ENCODE data around the gene IL4. TPM values are rescaled to one million over a fixed set of nuclear protein-coding genes. Genes with fewer than 3 reads are reported as not detected.
A peak's percentile ranks its signal among the peaks of the same experiment; 100 is the strongest.
"Not testable (repeated sequence)": the region's sequence is repeated elsewhere in the genome, so short reads cannot be mapped to it uniquely, and the experiment has no call there.

Gene IL4
- total RNA-seq, 1 experiment from 2014 or later = not detected

DNA sequence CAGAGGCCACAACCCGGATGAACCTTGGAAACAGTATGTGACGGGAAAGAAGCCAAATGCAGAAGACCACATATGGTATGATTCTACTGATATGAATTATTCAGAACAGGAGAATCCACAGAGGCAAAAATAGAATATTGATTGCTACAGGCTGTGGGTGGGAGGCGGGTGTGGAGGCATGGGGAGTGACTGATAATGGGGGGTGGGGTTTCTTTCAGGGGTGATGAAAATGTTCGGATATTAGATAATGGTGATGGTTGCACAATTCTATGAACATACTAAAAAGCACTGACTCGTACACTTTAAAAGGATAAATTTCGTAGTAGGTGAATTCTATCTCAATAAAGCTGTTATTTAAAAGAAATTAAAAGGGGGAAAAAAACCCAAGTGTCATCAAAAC is 10.7 kb downstream of the IL4 start:
- in situ Hi-C loops (cut with HindIII; ENCODE audit: low pct_unique_long_range_greater_than_20kb, low sequenced_read_pairs) = no loop called here

DNA sequence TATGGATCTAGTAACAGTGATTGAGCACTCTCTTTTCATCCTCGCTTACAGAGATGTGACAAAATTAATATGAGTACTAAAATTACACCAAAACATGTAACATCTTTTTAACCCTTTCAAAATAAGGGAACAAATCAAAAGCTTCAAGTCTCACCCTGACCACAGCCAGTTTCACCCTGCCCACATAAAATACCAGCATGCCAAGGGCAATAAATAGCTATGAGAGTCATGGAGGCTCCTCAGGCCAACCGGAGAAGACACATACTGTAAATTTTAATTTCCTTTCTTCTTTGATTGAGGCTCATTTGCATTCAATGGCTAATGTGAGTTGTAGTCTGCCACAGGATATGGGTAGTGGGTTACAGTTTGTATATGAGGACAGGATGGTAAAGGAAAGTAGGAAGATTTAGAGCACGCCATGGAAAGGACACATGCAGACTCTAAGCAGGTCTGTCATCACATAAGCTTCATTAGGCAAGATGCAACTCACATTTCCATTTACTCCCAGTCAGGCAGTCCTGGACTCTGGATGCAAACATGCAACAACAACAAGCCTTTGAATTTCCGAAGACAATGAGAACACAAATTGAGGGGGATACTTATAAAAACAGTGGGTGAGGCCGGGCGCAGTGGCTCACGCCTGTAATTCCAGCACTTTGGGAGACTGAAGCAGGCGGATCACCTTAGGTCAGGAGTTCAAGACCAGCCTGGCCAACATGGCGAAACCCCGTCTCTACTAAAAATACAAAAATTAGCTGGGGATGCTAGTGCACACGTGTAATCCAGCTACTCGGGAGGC is 11.3 kb downstream of the IL4 start:
- no peak for DNase-seq (ENCODE audit: low read depth)
- in situ Hi-C loops (cut with HindIII; ENCODE audit: low pct_unique_long_range_greater_than_20kb, low sequenced_read_pairs) = no loop called here

More for the DNA sequence above, 10.7 kb downstream of the IL4 start:
- no peak for DNase-seq (ENCODE audit: low read depth)

DNA sequence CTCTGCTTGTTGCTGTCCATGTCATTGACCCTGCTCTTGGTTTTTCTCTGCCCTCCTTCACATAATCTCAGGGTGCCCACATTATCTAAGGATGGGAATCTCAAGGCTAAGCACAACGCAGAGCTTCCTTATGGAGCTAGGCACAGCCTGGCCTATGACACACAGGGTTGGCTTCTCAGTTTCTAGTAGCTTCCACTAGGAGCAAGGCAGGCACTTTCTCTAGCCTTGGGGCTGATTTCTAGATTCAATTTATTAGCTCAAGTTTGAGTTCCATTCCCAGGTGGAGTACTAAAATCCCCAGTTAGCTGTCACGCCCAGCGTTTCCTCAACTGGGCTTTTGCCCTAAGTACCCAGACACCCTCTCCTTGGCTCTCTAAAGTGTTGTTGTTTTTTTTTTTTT is 12.4 kb downstream of the IL4 start:
- in situ Hi-C loops (cut with HindIII; ENCODE audit: low pct_unique_long_range_greater_than_20kb, low sequenced_read_pairs) = no loop called here
- no peak for DNase-seq (ENCODE audit: low read depth)

DNA sequence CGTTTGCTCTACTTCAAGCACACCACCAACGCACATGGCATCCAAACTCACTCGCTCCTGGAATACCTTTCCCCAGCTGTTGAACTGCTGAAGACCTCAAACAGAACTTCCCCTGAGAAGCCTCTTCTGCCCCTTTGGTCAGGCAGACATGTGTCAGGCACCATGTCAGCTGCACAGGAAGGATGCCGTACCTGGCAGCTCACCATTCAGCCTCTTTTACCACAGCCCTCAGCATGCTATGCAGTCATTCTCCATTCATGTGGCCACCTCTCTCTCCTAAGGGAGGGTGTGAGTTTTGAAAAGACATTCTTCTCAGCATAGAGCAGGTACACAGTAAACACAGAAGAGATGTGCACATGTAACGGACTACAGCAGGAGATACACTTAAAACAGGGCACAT is 14.2 kb downstream of the IL4 start:
- DNase-seq (ENCODE audit: low read depth) = no peak
- in situ Hi-C loops (cut with HindIII; ENCODE audit: low pct_unique_long_range_greater_than_20kb, low sequenced_read_pairs) = no loop called here

DNA sequence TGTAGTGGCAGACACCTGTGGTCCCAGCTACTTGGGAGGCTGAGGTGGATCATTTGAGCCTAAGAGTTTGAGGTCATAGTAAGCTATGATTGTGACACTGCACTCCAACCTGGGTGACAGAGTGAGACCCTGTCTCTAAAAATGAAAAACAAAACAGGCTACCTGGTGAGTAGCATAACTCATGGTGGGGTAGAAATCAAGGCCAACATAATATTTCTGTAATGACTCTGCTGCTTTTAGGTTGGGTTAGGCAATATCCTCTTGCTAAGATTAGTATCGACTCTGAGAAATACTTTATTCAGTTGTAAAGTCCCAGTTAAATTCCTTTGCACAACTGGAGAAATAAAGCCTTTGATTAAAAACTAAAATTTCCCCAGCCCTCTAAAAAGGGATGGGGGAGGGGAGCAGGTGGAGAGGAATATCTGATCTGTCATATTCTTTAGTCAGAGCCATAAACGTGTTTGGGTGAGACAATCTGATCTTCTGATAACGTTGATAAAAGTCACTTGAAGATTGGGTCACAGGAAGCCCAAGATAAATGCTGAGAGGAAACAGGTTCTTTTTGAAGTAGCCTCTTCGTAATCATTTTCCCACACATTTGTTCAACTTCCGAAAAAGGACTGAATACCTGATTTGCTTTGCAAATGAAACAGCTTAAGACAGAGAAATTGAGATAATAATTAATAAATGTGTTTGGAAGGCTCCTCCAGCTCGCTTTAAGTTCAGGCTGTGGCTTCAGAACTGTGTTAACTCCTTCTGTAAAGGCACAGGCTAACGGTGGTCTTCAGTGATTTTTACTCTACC is 14.9 kb downstream of the IL4 start:
- no peak for DNase-seq (ENCODE audit: low read depth)
- in situ Hi-C loops (cut with HindIII; ENCODE audit: low pct_unique_long_range_greater_than_20kb, low sequenced_read_pairs) = no loop called here

DNA sequence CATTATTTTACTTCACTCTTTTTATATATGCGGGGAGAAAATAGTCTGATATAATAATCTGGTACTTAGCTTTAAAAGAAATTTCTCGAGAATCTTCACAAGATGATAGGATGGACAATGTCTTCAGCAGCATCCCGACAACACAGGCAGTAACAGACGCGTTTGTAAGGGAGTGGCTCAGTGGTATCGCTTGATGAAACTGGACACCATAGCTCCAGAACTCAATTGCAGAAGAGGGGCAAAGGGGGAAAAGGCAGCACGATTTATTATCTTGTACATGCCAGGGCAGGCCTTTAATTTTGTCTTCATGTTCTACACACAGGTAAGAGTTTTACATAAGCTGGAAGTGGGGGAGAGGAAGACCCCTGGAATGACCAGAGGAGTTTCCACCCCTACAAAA is 15.7 kb downstream of the IL4 start:
- DNase-seq (ENCODE audit: low read depth) = no peak
- in situ Hi-C loops (cut with HindIII; ENCODE audit: low pct_unique_long_range_greater_than_20kb, low sequenced_read_pairs) = no loop called here

DNA sequence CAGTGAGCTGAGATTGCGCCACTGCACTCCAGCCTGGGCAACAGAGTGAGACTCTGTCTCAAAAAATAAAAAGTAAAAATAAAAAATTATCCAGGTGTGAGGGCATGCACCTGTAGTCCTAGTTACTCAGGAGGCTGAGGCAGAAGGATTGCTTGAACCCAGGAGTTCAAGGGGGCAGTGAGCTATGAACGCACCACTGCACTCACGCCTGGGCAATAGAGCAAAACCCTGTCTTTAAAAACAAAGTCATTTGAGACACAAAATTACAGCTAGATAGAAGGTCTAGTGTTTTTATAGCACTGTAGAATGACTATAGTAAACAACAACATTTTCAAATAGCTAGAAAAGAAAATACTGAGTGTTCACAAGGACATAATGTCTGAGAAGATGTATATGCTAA is 16.4 kb downstream of the IL4 start:
- in situ Hi-C loops (cut with HindIII; ENCODE audit: low pct_unique_long_range_greater_than_20kb, low sequenced_read_pairs) = no loop called here
- no peak for DNase-seq (ENCODE audit: low read depth)

DNA sequence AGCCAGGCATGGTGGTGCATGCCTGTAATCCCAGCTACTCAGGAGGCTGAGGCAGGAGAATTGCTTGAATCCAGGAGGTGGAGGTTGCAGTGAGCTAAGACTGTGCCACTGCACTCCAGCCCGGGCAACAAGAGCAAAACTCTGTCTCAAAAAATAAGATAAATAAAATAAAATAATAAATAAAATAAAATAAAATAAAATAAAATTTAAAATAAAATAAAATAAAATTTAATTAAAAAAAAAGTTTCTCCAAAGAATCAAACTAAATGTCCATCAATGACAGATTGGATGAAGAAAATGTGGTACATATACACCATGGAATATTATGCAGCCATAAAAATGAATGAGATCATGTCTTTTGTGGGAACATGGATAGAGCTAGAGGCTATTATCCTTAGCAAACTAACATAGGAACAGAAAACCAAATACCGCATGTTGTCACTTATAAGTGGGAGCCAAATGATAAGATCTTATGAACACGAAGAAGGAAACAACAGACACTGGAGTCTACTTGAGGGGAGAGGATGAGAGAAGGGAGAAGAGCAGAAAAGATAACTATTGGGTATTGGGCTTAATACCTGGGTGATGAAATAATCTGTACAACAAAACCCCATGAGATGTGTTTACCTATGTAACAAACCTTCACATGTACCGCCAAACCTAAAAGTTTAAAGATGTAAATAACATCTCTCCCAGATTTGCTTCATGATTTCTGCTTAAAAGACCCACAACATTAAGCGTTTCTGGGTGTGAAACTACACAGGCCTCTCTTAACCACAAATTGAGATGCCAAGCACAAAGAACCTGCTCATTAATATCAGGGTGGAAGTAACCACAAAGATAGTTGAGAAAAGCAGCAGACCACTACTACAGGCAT is 18.2 kb downstream of the IL4 start:
- DNase-seq (ENCODE audit: low read depth); in situ Hi-C loops (cut with HindIII; ENCODE audit: low pct_unique_long_range_greater_than_20kb, low sequenced_read_pairs): not testable (repeated sequence)

DNA sequence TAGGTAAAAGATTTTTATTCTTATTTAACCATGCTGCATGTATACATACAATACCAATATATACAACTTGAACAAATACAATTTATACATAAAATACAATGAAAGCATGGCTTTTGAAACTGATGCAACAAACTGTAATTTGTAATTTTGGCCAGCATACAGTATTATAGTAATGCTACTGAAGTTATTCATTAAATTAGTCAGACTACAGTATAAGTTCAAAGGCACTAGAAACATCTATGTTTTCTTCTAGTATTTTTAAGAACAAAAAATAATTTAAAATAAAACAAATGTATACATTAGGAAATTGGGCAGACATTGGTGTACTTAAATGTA is 18.8 kb downstream of the IL4 start:
- in situ Hi-C loops (cut with HindIII; ENCODE audit: low pct_unique_long_range_greater_than_20kb, low sequenced_read_pairs) = no loop called here
- DNase-seq (ENCODE audit: low read depth) = no peak

DNA sequence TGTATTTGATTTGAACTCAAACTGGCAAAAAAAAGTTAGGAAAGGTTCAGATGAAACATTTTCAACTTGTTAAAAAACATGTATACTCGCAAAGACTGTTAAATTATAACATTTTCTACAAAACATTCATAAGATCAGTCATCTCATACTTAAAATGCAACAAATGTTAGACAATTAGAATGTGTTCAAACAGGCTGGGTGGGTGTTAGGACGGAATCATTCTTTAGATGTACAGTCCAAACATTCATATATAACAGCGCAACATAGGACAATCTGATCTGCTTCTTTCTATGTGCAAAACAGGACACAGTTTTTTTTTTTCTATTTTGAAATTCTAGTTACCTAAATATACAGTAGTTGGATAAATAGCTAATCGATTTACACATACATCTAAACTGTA is 22.2 kb downstream of the IL4 start:
- DNase-seq (ENCODE audit: low read depth) = no peak
- in situ Hi-C loops (cut with HindIII; ENCODE audit: low pct_unique_long_range_greater_than_20kb, low sequenced_read_pairs) = no loop called here

DNA sequence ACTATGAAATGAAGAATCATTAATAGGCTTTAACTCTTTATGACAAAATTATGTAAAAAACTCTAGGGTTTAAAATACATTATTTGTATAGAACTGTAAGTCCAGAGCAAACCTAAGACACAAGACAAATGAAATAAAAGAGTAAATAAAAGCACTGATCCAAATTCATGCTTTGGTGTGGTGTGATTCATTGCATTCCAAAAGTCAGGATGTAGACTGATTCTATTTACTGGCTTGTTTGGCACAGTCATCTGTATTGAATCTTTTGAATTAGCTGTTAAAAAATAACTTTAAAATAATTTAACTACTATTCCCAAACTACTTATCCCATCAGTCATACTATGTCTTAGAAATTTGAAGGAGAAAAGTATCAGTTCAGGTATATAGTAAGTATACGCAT is 31.1 kb downstream of the IL4 start:
- in situ Hi-C loops (cut with HindIII; ENCODE audit: low pct_unique_long_range_greater_than_20kb, low sequenced_read_pairs) = no loop called here
- DNase-seq (ENCODE audit: low read depth) = no peak

DNA sequence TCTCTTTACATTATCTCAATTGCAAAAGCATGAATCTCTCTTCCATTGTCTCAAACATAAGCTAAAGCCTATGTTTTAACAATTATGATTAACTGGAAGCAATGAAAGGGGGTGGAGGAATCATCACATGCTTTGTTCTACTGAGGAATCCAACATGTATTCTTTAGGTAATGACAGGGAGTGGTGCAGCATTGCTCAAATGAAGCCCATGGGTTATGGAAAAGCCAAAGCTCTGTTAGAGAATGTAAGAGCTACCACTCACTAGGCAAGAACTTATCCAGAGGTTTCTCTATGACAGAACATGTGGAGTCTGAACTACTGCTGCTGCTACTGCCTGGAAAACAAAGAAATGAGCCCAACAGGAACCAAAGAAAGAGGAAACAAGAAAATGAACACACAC is 34.9 kb downstream of the IL4 start:
- no peak for DNase-seq (ENCODE audit: low read depth)
- in situ Hi-C loops (cut with HindIII; ENCODE audit: low pct_unique_long_range_greater_than_20kb, low sequenced_read_pairs) = no loop called here

DNA sequence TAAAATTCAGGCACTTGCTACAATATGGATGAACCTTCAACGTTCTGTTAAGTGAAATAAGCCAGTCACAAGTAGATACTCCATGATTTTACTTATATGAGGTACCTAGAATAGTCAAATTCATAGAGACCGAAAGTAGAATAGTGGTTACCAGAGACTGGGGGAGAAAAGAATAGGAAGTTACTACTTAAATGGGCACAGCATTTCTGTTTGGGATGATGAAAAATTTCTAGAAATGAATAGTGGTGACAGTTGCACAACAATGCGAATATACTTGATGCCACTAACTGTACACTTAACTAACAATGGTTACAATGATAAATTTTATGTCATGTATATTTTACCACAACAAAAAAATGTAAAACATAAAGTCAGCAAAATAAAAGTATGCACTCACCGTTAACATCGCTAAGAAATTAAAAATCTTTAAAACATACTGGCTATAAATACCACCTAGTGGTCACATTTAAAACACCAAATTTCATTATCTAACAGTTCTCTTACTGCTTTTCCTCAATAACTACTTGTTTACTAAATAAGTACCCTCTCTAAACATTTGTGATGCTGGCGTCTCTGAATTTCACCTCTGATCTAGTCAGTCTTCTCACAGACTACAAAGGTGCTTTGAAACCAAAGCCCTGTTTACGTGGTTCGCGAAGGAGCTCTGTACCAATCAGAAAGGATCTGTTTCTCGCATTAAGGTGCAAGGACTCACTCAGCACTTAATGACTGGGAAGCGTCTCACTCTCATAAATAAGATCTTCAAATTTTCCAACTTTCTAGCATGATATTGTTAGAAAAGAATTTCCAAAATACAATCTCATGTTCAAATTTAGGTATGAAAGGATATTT is 40.9 kb downstream of the IL4 start:
- in situ Hi-C loops (cut with HindIII; ENCODE audit: low pct_unique_long_range_greater_than_20kb, low sequenced_read_pairs) = no loop called here
- peak; percentile 10 for DNase-seq (ENCODE audit: low read depth)

DNA sequence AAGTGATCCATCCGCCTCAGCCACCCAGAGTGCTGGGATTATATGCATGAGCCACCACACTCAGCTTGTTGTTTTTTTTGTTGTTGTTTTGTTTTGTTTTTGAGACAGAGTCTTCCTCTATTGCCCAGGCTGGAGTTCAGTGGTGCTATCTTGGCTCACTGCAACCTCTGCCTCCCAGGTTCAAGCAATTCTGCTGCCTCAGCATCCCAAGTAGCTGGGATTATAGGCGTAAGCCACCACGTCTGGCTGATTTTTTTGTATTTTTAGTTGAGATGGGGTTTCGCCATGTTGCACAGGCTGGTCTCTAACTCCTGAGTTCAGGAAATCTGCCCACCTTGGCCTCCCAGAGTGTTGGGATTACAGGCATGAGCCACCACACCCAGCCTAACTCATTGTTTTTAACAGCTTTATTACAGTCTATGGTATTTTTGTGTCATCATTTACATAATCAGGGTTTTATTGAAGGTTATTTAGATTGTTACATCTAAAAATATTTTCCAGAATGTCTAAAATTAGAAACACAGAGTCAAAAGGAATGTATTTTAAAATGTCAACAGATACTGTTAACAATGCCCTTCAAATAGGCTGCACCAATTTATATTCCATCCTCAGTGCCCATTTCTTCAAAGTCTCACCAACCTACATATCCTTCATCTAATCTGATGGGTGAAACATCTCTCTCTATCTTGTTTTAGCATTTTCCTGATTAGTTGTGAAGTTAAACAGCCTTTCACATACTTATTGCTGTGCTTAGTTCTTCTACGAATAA is 44.9 kb downstream of the IL4 start:
- in situ Hi-C loops (cut with HindIII; ENCODE audit: low pct_unique_long_range_greater_than_20kb, low sequenced_read_pairs) = no loop called here
- DNase-seq (ENCODE audit: low read depth) = no peak

DNA sequence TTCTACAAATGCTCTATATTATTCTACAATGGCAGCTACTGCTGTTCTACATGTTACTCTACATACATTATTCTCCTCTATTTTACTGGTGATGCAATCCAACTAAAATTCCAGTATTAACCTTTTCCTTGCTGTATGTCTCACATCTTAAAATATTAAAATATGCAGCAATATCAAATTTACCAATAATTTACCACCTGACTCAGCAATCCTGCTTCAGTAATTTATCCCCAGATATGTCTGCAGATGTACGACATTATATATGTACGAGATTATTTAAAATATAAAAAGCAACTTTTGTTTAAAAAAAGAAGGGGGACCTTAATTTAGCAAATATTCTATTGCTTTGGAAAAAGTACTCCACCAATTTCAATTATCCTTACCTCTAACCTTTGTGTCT is 52.0 kb downstream of the IL4 start:
- DNase-seq (ENCODE audit: low read depth) = no peak
- in situ Hi-C loops (cut with HindIII; ENCODE audit: low pct_unique_long_range_greater_than_20kb, low sequenced_read_pairs) = no loop called here

DNA sequence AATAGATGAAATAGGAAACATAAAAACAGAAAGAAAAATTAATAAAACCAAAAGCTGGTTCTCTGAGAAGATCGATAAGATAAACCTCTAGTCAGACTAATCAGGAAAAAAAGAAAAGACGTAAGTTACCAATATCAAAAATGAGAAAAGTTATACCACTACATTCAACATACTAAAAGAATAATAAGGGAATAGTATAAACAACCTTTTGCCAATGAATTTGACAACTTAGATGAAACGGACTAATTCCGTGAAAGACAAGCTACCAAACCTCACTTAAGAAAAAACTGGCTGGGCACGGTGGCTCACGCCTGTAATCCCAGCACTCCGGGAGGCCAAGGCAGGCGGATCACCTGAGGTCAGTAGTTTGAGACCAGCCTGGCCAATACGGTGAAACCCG is 56.1 kb downstream of the IL4 start:
- in situ Hi-C loops (cut with HindIII; ENCODE audit: low pct_unique_long_range_greater_than_20kb, low sequenced_read_pairs) = no loop called here
- DNase-seq (ENCODE audit: low read depth) = no peak
